GM10266 (cell line): ENCODE data around the gene TPSAB1.
"Not testable (repeated sequence)": the region's sequence is repeated elsewhere in the genome, so short reads cannot be mapped to it uniquely, and the experiment has no call there.

Source experiments
- DNase-seq: peaks from one replicate; pipeline ENCODE4 v3.0.0; 2012; ENCODE audit errors: extremely low spot score
- TF ChIP-seq, protein P1 (sequence below): IDR thresholded peaks from 2 replicates; pipeline ENCODE4 v1.5.1; 2012; ENCODE audit warnings: mild to moderate bottlenecking, low read depth; ENCODE audit not compliant: control insufficient read depth, insufficient read depth; ENCODE audit errors: missing control alignments

Gene TPSAB1

GRCh38 chr16:1265826-1266225 is 25.3 kb downstream of the TPSAB1 start:
- DNase-seq: no peak
- TF ChIP-seq, protein P1, sequence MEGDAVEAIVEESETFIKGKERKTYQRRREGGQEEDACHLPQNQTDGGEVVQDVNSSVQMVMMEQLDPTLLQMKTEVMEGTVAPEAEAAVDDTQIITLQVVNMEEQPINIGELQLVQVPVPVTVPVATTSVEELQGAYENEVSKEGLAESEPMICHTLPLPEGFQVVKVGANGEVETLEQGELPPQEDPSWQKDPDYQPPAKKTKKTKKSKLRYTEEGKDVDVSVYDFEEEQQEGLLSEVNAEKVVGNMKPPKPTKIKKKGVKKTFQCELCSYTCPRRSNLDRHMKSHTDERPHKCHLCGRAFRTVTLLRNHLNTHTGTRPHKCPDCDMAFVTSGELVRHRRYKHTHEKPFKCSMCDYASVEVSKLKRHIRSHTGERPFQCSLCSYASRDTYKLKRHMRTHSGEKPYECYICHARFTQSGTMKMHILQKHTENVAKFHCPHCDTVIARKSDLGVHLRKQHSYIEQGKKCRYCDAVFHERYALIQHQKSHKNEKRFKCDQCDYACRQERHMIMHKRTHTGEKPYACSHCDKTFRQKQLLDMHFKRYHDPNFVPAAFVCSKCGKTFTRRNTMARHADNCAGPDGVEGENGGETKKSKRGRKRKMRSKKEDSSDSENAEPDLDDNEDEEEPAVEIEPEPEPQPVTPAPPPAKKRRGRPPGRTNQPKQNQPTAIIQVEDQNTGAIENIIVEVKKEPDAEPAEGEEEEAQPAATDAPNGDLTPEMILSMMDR: no peak

DNA sequence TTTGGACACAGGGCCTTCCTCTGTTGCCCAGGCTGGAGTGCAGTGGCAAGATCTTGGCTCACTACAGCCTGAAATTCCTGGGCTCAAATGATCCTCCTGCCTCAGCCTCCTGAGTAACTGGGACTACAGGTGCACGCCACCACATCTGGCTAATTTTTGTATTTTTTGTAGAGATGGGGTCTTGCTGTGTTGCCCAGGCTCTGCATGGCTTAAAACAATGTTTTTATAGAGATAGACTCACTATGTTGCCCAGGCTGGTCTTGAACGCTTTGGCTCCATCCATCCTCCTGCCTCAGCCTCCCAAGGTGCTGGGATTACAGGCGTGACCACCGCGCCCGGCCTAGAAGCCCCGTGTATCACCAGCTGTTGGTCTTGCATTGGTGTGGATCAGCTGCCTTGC is 28.9 kb downstream of the TPSAB1 start:
- DNase-seq: not testable (repeated sequence)

GRCh38 chr16:1271380-1271723 is 30.8 kb downstream of the TPSAB1 start:
- no peak for DNase-seq
- TF ChIP-seq, protein P1: no peak

DNA sequence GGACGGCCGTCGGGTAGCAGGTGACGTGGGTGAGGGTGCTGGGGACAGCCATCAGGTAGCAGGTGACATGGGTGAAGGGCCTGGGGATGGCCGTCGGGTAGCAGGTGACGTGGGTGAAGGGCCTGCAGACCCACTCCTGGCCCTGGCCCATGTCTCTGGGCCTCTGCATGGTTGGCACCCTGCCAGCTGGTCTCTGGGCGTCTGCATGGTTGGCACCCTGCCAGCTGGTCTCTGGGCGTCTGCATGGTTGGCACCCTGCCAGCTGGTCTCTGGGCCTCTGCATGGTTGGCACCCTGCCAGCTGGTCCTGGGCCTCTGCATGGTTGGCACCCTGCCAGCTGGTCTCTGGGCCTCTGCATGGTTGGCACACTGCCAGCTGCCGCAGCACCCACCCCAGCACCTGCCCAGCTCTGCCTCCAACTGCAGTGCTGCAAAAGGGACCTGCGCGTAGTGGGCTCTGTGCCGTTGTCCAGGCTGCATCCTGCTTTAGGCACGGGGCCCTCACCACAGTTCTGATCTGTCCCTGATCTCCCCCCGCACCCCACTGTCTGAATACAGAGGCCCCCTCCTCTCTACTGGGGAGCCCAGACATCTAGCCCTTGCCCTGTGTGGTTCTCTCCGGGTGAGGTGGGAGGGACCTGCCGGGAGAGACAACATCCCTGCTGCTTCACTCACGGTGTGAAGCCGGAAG is 31.4 kb downstream of the TPSAB1 start:
- not testable (repeated sequence) for DNase-seq

DNA sequence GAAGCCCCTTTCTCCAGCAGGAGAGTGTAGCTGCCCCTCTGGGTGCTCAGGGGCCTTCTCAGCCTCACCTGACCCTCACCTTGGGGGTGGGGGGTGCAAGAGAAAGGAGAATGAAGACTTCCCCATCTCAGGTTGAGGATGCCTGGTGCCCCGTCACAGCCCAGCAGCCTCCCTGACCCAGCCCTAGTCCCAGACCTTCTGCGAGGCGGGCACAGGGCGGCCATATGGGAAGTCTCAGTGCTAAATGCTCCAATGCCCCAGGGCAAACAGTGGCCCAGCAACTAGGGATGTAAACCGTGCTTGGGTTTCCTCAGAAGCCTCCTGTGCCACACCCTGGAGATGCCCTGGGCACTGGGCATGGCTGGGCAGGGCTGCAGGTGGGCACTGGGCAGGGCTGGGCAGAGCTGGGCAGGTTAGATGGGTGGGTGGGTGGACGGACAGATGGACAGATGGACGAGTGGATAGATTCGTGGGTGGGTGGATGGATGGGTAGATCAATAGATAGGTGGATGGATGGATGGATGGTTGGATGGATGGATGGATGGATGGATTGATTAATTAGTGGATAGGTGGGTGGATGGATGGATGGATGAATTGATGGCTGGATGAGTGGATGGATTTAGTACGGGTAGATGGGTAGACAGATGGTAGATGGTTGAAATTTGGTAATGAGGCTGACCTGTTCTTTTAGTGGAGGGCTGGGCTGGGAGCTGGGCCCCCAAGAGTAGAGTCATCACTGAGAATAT is 32.1 kb downstream of the TPSAB1 start:
- TF ChIP-seq, protein P1: no peak
- DNase-seq: no peak

DNA sequence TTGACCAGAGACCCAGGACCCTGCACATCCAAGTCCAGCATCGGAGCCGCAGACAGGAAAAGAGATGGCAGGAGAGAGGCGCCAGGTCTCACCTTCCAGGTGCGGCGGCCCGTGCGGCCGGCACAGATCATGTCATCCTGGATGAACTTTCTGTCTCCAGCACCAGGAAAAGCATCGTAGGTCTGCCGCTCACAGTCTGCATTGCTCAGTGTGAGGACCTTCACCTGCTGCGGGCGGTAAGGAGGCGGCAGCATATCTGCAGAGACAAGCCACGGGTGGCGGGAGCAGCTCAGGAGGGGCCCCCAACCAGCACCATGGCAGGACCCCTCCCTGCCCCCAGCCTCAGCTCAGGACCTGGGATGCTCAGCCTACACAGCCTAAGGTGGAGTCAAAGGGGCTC is 33.3 kb downstream of the TPSAB1 start:
- no peak for DNase-seq
- TF ChIP-seq, protein P1: no peak

DNA sequence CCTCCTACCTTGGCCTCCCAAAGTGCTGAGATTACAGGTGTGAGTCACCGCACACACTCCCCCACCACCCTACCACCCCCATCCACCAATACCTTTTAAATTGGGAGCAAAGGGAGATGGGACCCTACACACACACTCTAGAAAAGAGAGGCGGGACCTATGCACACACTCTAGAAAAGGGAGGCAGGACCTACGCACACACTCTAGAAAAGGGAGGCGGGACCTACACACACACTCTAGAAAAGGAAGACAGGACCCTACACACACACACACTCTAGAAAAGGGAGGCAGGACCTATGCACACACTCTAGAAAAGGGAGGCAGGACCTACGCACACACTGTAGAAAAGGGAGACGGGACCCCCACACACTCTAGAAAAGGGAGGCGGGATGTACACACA is 34.3 kb downstream of the TPSAB1 start:
- DNase-seq: no peak
- TF ChIP-seq, protein P1: no peak

GRCh38 chr16:1275791-1276579 is 35.5 kb downstream of the TPSAB1 start:
- TF ChIP-seq, protein P1: no peak
- DNase-seq: no peak
